H1 (cell line): Measurements from ENCODE around the gene NAIF1. TPM values are rescaled to one million over a fixed set of nuclear protein-coding genes. Genes with fewer than 3 reads are reported as not detected.

Experiments
- CTCF ChIA-PET: fragments of 300-600 bp; sonication (Branson Sonifier 250); formaldehyde crosslinking; loops from one replicate; lab custom pipeline; 2021; ENCODE audit not compliant: partially characterized antibody; lab: Charles Lee
- POLR2A ChIA-PET: fragments of 300-600 bp; sonication (Branson Sonifier 250); formaldehyde crosslinking; loops from one replicate; lab custom pipeline; 2021; ENCODE audit warnings: inconsistent platforms; ENCODE audit not compliant: partially characterized antibody; lab: Charles Lee
- DNase-seq, 2 experiments: peaks; one replicate each; pipeline versions ENCODE4 v3.0.0 to v3.0.0-alpha.2; 2010 to 2022; ENCODE audit warnings: low spot score in 2 of 2, low read depth in 1 of 2, mixed read lengths in 1 of 2
- FAIRE-seq: peaks from 2 replicates; lab custom pipeline; 2011; peaks lifted over from hg19 to GRCh38; lab: Jason Lieb, UNC
- H2AFZ ChIP-seq: 2 replicates; pipeline ENCODE4 v1.8.1; 2012; ENCODE audit warnings: low read length, inconsistent platforms
- H2AK5ac ChIP-seq: 2 replicates; pipeline ENCODE4 v1.6.1; 2013; ENCODE audit warnings: low read depth, low read length
- H2BK120ac ChIP-seq: replicated peaks from 2 replicates; pipeline ENCODE3; 2013; ENCODE audit warnings: low read depth, low read length, inconsistent platforms
- H2BK12ac ChIP-seq: 2 replicates; pipeline ENCODE4 v1.6.1; 2013; ENCODE audit warnings: low read depth, low read length
- H2BK15ac ChIP-seq: 2 replicates; pipeline ENCODE4 v1.6.1; 2013; ENCODE audit warnings: low read length
- H2BK20ac ChIP-seq: 2 replicates; pipeline ENCODE4 v1.6.1; 2013; ENCODE audit warnings: low read length
- H2BK5ac ChIP-seq: 2 replicates; pipeline ENCODE4 v1.6.1; 2013; ENCODE audit warnings: low read depth, low read length
- H3K14ac ChIP-seq: 2 replicates; pipeline ENCODE4 v1.6.1; 2013; ENCODE audit warnings: inconsistent platforms; ENCODE audit not compliant: insufficient read length
- H3K18ac ChIP-seq: 2 replicates; pipeline ENCODE4 v1.6.1; 2013; ENCODE audit warnings: low read length; ENCODE audit errors: extremely low read depth
- H3K23ac ChIP-seq: 2 replicates; pipeline ENCODE4 v1.6.1; 2013; ENCODE audit warnings: inconsistent platforms; ENCODE audit not compliant: insufficient read length
- H3K23me2 ChIP-seq: 2 replicates; pipeline ENCODE4 v1.6.1; 2013; ENCODE audit warnings: low read depth, low read length
- H3K27ac ChIP-seq: 2 replicates; pipeline ENCODE4 v1.6.1; 2011; ENCODE audit warnings: low read depth, low read length, inconsistent platforms
- H3K27me3 ChIP-seq, 4 experiments: replicated peaks in 1 of 4; 1 replicate in 1 of 4; 2 replicates in 3 of 4; pipeline versions ENCODE4 v1.6.1 to v1.8.1; 2011 to 2013; ENCODE audit warnings: low read length in 3 of 4, mild to moderate bottlenecking in 3 of 4, inconsistent platforms in 2 of 4, mixed read lengths in 2 of 4, moderate library complexity in 1 of 4; ENCODE audit not compliant: control insufficient read depth in 3 of 4, insufficient read depth in 3 of 4; ENCODE audit errors: extremely low read depth in 1 of 4
- H3K36me3 ChIP-seq, 4 experiments: 2 replicates each; pipeline versions ENCODE4 v1.6.1 to v1.8.1; 2011 to 2013; ENCODE audit warnings: mild to moderate bottlenecking in 4 of 4, low read length in 3 of 4, moderate library complexity in 2 of 4, control low read depth in 1 of 4, inconsistent platforms in 1 of 4; ENCODE audit not compliant: insufficient read depth in 4 of 4, control insufficient read depth in 2 of 4
- H3K4ac ChIP-seq: replicated peaks from 2 replicates; pipeline ENCODE3; 2013; ENCODE audit warnings: low read length, low read depth, mixed read lengths, inconsistent platforms; ENCODE audit not compliant: insufficient read length
- H3K4me1 ChIP-seq, 4 experiments: replicated peaks in 1 of 4; 1 replicate in 1 of 4; 2 replicates in 3 of 4; pipeline versions ENCODE4 v1.6.1 to v1.8.1; 2011 to 2013; ENCODE audit warnings: low read length in 3 of 4, inconsistent platforms in 2 of 4, mixed read lengths in 1 of 4; ENCODE audit not compliant: insufficient read depth in 4 of 4, control insufficient read depth in 3 of 4
- H3K4me2 ChIP-seq, 2 experiments: 2 replicates each; pipeline versions ENCODE4 v1.6.1 to v1.8.1; 2011 to 2013; ENCODE audit warnings: low read depth in 2 of 2, low read length in 2 of 2, control low read depth in 1 of 2, inconsistent platforms in 1 of 2, mild to moderate bottlenecking in 1 of 2; ENCODE audit not compliant: insufficient read depth in 1 of 2
- H3K4me3 ChIP-seq, 4 experiments: fragments of 200-600, 300-600 bp in 1 of 4; sonication (generic), shearing (Covaris generic), sonication (Bioruptor Twin) in 1 of 4; 2 replicates each; pipeline versions ENCODE4 v1.5.1 to v1.8.1; 2011 to 2016; ENCODE audit warnings: low read length in 4 of 4, low read depth in 3 of 4, control low read depth in 2 of 4, inconsistent platforms in 2 of 4, mild to moderate bottlenecking in 2 of 4, mixed read lengths in 1 of 4, moderate library complexity in 1 of 4; ENCODE audit not compliant: insufficient read depth in 2 of 4; ENCODE audit errors: extremely low read depth in 1 of 4
- H3K56ac ChIP-seq: replicated peaks from 2 replicates; pipeline ENCODE3; 2013; ENCODE audit warnings: low read depth, mild to moderate bottlenecking, mixed read lengths, low read length, inconsistent platforms; ENCODE audit not compliant: insufficient read length
- H3K79me1 ChIP-seq: 2 replicates; pipeline ENCODE4 v1.6.1; 2013; ENCODE audit warnings: low read depth, low read length, control low read depth
- H3K79me2 ChIP-seq, 2 experiments: 2 replicates each; pipeline versions ENCODE4 v1.6.1 to v1.8.1; 2012 to 2013; ENCODE audit warnings: low read length in 2 of 2, mild to moderate bottlenecking in 2 of 2, inconsistent platforms in 1 of 2; ENCODE audit not compliant: insufficient read depth in 2 of 2, control insufficient read depth in 1 of 2
- H3K9ac ChIP-seq, 4 experiments: replicated peaks in 1 of 4; 1 replicate in 1 of 4; 2 replicates in 3 of 4; pipeline versions ENCODE4 v1.6.1 to v1.8.1; 2011 to 2013; ENCODE audit warnings: low read depth in 3 of 4, low read length in 3 of 4, control low read depth in 2 of 4, mild to moderate bottlenecking in 2 of 4, moderate library complexity in 2 of 4, inconsistent platforms in 1 of 4; ENCODE audit errors: extremely low read depth in 1 of 4
- H3K9me3 ChIP-seq, 2 experiments: 2 replicates each; pipeline versions ENCODE4 v1.6.1 to v1.8.1; 2012 to 2013; ENCODE audit warnings: mild to moderate bottlenecking in 2 of 2, moderate library complexity in 2 of 2, control low read depth in 1 of 2, inconsistent platforms in 1 of 2, low read depth in 1 of 2, low read length in 1 of 2, mixed read lengths in 1 of 2; ENCODE audit not compliant: insufficient read depth in 2 of 2
- H4K20me1 ChIP-seq, 2 experiments: replicated peaks in 1 of 2; 2 replicates each; pipeline versions ENCODE3 to v1.8.1; 2011 to 2013; ENCODE audit warnings: inconsistent platforms in 2 of 2, low read length in 2 of 2, mild to moderate bottlenecking in 1 of 2; ENCODE audit not compliant: insufficient read depth in 2 of 2, control insufficient read depth in 1 of 2
- H4K5ac ChIP-seq: 2 replicates; pipeline ENCODE4 v1.6.1; 2013; ENCODE audit warnings: low read length, low read depth, mixed read lengths, inconsistent platforms; ENCODE audit not compliant: insufficient read length
- H4K8ac ChIP-seq: 2 replicates; pipeline ENCODE4 v1.8.0; 2013; ENCODE audit warnings: mild to moderate bottlenecking, moderate library complexity, low read length, inconsistent platforms; ENCODE audit not compliant: insufficient read depth; ENCODE audit errors: extremely low read depth
- H4K91ac ChIP-seq: replicated peaks from 2 replicates; pipeline ENCODE3; 2013; ENCODE audit warnings: low read length, mixed read lengths, inconsistent platforms; ENCODE audit not compliant: insufficient read length
- JUND ChIP-seq: IDR thresholded peaks from 2 replicates; pipeline ENCODE4 v1.6.1; 2011; ENCODE audit warnings: mild to moderate bottlenecking, improper control_type of control experiment, low read length
- WGBS, 2 experiments: shearing (Covaris generic) in 1 of 2; methylation state at CpG; one replicate each; pipeline versions ENCODE4 v1.1.6 to v1.1.7; 2013 to 2015; ENCODE audit warnings: low lambda C conversion rate in 2 of 2, mixed read lengths in 2 of 2, inconsistent platforms in 1 of 2, low coverage in 1 of 2, missing lambda C conversion rate in 1 of 2; ENCODE audit not compliant: insufficient replicate concordance in 2 of 2, insufficient coverage in 1 of 2, insufficient read length in 1 of 2; ENCODE audit errors: extremely low coverage in 1 of 2, missing lambda C conversion rate in 1 of 2; 5-methylcytosine and 5-hydroxymethylcytosine counted together
- polyA plus RNA-seq, 7 experiments: library from polyadenylated mRNA; depleted of rRNA in 3 of 7; stranded (reverse) in 5 of 7; unstranded in 2 of 7; fragments of >200 nt in 5 of 7; fragments of 200-250 nt in 2 of 7; gene quantifications; 1 replicate in 5 of 7; 2 replicates in 1 of 7; 4 replicates in 1 of 7; pipeline versions ENCODE4 v1.2.1 to v1.2.3, GENCODE V29; 2011 to 2013; ENCODE audit warnings: missing spikeins in 2 of 7, mixed read lengths in 2 of 7
- total RNA-seq: library from RNA; stranded (reverse); fragmentation: NEBNext Ultra II Directional; extraction: Animal tissue kit (Norgen Biotek cat#: 25700); gene quantifications from 2 replicates; pipeline ENCODE4 v1.2.1, GENCODE V29; 2021

Gene NAIF1
- total and polyA plus RNA-seq, 2 of the 8 experiments (the other 6 are each of a cell fraction or from before 2014, with no cell fraction given) = 8.7 to 9.0 TPM

GRCh38 chr9:128051932-128052709, 15.0 kb downstream of the NAIF1 start:
- POLR2A ChIA-PET = interaction anchor here (1.7 kb wide), 1 partner anchor 17 kb away, joined by 3 read pairs; no protein-coding TSS in a partner anchor
- no peak for FAIRE-seq

More at GRCh38 chr9:128051932-128052709, 15.0 kb downstream of the NAIF1 start:
- 90% methylated on average over 15 of the region's 15 CpGs; no CpG with 5 or more reads in 1 of the 2 experiments for WGBS, 2 experiments
- no peak overlapping the region for H3K23ac ChIP-seq
- H3K27me3 ChIP-seq = no peaks in the 10 kb centered on the region
- no peak overlapping the region for H3K4ac ChIP-seq
- H3K18ac ChIP-seq = no peak overlapping the region
- peaks cover 2% of the 10 kb centered on the region; the same call in 1 of the 2 replicates for H3K23me2 ChIP-seq
- TF ChIP-seq JUND = no peak
- H2BK12ac ChIP-seq = no peak overlapping the region
- no peak overlapping the region for H2BK5ac ChIP-seq
- no peak overlapping the region for H2BK15ac ChIP-seq
- H2AFZ ChIP-seq = no peak overlapping the region
- 0 out of 2 replicates have a peak overlapping the region, but pooled peaks have one; percentile 11 for H4K8ac ChIP-seq
- H4K91ac ChIP-seq = no peak overlapping the region
- no peak overlapping the region for H2BK20ac ChIP-seq
- H3K79me2 ChIP-seq = no peaks in the 10 kb centered on the region
- H3K56ac ChIP-seq = no peak overlapping the region
- H3K9ac ChIP-seq = no peak overlapping the region
- no peak for DNase-seq
- no peaks in the 10 kb centered on the region for H3K79me1 ChIP-seq
- no peak overlapping the region for H3K4me2 ChIP-seq
- peaks cover 0 to 15% (median 12%) of the 10 kb centered on the region in 4 experiments; a peak in 4 of 7 replicates for H3K4me1 ChIP-seq
- H2BK120ac ChIP-seq = no peak overlapping the region
- CTCF ChIA-PET = interaction anchor here (0.5 to 7.9 kb wide), 6 partner anchors 14 to 108 kb away, joined by 3 to 55 read pairs (median 6); no protein-coding TSS in a partner anchor
- no peaks in the 10 kb centered on the region for H4K20me1 ChIP-seq
- no peaks in the 10 kb centered on the region for H3K36me3 ChIP-seq
- H3K14ac ChIP-seq = no peak overlapping the region
- H3K9me3 ChIP-seq = no peaks in the 10 kb centered on the region
- H2AK5ac ChIP-seq = no peak overlapping the region
- H4K5ac ChIP-seq = no peak overlapping the region
- H3K4me3 ChIP-seq = no peak overlapping the region
- no peak overlapping the region for H3K27ac ChIP-seq
